Psoas muscle (tissue), 7 donors: ENCODE measurements around the gene KRABD2.

Experiments used
- ATAC-seq, 4 donors: fragments of 200-7000 bp; cut with Tn5 transposase; one replicate each; pipeline ENCODE4 v1.9.1; 2020; ENCODE audit warnings: moderate library complexity in 3 of 4, mild to moderate bottlenecking in 2 of 4
- DNase-seq, 2 donors: peaks; one replicate each; pipeline ENCODE4 v3.0.0-alpha.2; 2020
- H3K27ac ChIP-seq: fragments of 200-600 bp; one replicate; pipeline ENCODE4 v1.8.0; 2022
- H3K27me3 ChIP-seq, 3 donors: fragments of 200-600 bp in 1 of 3; one replicate each; pipeline versions ENCODE4 v1.6.1 to v1.8.0; 2013 to 2022; ENCODE audit warnings: low read length in 2 of 3, mild to moderate bottlenecking in 2 of 3, moderate library complexity in 1 of 3; ENCODE audit not compliant: insufficient read depth in 3 of 3
- H3K36me3 ChIP-seq, 2 donors: fragments of 200-600 bp in 1 of 2; one replicate each; pipeline versions ENCODE4 v1.6.1 to v1.8.0; 2013 to 2022; ENCODE audit warnings: low read depth in 1 of 2, mild to moderate bottlenecking in 1 of 2, moderate library complexity in 1 of 2; ENCODE audit not compliant: insufficient read depth in 1 of 2
- H3K4me1 ChIP-seq: fragments of 200-600 bp; one replicate; pipeline ENCODE4 v1.8.0; 2022
- H3K4me3 ChIP-seq: fragments of 200-600 bp; one replicate; pipeline ENCODE4 v1.8.0; 2022; ENCODE audit warnings: mild to moderate bottlenecking
- H3K9me3 ChIP-seq: fragments of 200-600 bp; one replicate; pipeline ENCODE4 v1.8.0; 2022
- WGBS, 3 donors: extraction: QIAGEN DNeasy Blood & Tissue Kit; methylation state at CpG; one replicate each; pipeline versions ENCODE4 v1.1.6 to v1.1.7; 2013; 5-methylcytosine and 5-hydroxymethylcytosine counted together
- intact Hi-C, 2 donors: fragments of 100-400 bp; cut with DNase I; formaldehyde crosslinking; loops; one replicate each; pipeline versions ENCODE4 v1.11.0 to v1.14.2; 2022
- TF ChIP-seq, protein P1 (sequence below): fragments of 200-600 bp; IDR thresholded peaks from one replicate; pipeline ENCODE4 v1.8.0; 2022; ENCODE audit warnings: antibody characterized with exemption
- donor health status: healthy with polysubstance abuse.
- donor health status: DM: no; HTN: no; CAD: no; lungs with moderate emphysema.
- donor health status: Bipolar disorder and iron deficiency.
- donor health status: healthy.
- donor health status: DM: yes; HTN: yes; CAD: no.
- donor health status: DM: no; HTN: no; CAD: no.
- donor health status: DM: yes; HTN: yes; CAD: no.

The KRABD2 gene

GRCh38 chr17:8376271-8377067 is at the start of gene KRABD2:
Gene KRABD2 (minus strand): TSS chr17:8376704.
- Histone ChIP-seq H3K9me3 (no peaks in the 10 kb centered on the region), H3K4me3 (peak within 1 kb of the TSS; percentile 87), H3K27me3 (no peaks in the 10 kb centered on the region), H3K4me1 (peaks cover 36% of the 10 kb centered on the region), H3K27ac (peak within 1 kb of the TSS; percentile 85), H3K36me3 (peaks cover 12 to 46% of the 10 kb centered on the region in 2 donors)
- 0 to 1% (median 1%) methylated on average over 40 to 41 of the region's 41 CpGs for WGBS, 3 donors
- ATAC-seq (peak; percentile 97 to 99 (median 98)), DNase-seq (peak; percentile 91 to 96)
- TF ChIP-seq, protein P1, sequence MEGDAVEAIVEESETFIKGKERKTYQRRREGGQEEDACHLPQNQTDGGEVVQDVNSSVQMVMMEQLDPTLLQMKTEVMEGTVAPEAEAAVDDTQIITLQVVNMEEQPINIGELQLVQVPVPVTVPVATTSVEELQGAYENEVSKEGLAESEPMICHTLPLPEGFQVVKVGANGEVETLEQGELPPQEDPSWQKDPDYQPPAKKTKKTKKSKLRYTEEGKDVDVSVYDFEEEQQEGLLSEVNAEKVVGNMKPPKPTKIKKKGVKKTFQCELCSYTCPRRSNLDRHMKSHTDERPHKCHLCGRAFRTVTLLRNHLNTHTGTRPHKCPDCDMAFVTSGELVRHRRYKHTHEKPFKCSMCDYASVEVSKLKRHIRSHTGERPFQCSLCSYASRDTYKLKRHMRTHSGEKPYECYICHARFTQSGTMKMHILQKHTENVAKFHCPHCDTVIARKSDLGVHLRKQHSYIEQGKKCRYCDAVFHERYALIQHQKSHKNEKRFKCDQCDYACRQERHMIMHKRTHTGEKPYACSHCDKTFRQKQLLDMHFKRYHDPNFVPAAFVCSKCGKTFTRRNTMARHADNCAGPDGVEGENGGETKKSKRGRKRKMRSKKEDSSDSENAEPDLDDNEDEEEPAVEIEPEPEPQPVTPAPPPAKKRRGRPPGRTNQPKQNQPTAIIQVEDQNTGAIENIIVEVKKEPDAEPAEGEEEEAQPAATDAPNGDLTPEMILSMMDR = peak; percentile 47
- intact Hi-C loops = no loop called here

DNA sequence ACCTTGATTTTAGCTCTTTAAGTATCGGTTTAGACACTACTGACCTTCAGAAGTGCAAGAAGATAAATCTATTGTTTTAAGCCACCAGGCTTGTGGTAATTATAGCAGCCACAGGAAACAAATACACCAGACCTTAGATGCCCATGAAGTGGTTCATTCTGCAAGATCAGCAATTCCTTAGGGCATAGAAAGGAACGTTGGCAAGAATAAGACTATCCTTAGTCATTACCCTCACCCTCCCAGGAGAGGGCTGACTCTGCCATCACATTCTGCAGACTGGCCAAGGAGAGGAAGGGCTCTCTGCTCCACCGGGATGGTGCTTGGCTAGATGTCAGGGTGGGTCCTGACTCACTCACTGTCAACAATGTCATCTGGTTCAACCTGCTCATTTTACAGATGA is 45.1 kb upstream of the KRABD2 start:
- Histone ChIP-seq H3K36me3 (no peaks in the 10 kb centered on the region), H3K27me3 (peaks cover 0 to 24% (median 0%) of the 10 kb centered on the region in 3 donors), H3K4me3 (no peak overlapping the region), H3K9me3 (no peaks in the 10 kb centered on the region), H3K27ac (no peak overlapping the region), H3K4me1 (no peaks in the 10 kb centered on the region)
- no peak for ATAC-seq
- WGBS, 3 donors = 39 to 49% (median 46%) methylated on average over 3 of the region's 3 CpGs
- intact Hi-C loops = no loop called here
- TF ChIP-seq, protein P1 = no peak
- DNase-seq = no peak

GRCh38 chr17:8420041-8420934 is 43.8 kb upstream of the KRABD2 start:
- Histone ChIP-seq H3K36me3 (no peaks in the 10 kb centered on the region), H3K9me3 (no peaks in the 10 kb centered on the region), H3K4me1 (no peaks in the 10 kb centered on the region), H3K27ac (no peak overlapping the region), H3K4me3 (no peak overlapping the region), H3K27me3 (peaks cover 0 to 28% (median 2%) of the 10 kb centered on the region in 3 donors)
- ATAC-seq (peak in 1 of 4 donors; percentile 21), DNase-seq (peak in 1 of 2 donors; percentile 36)
- WGBS, 3 donors = 42 to 50% (median 42%) methylated on average over 5 of the region's 5 CpGs
- TF ChIP-seq, protein P1 = no peak
- intact Hi-C loops = no loop called here

DNA sequence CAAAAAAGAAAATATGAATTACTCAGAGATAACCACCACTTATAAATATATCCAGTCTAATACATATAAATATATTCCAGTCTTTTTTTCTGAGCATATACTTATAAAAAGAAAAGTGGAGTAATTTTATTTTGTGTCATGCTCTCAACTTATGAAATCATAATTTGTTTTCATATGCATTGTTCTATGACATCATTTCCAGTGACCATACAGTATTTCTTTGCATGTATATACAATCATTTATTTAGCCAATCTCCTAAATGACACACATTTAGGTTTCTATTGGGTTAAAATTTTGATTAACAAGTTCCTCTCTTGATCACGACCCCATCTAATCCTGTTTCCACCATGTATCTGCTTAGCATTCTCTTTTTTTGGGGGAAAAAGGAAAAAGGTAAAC is 42.8 kb upstream of the KRABD2 start:
- DNase-seq = no peak
- TF ChIP-seq, protein P1 = no peak
- 42 to 55% (median 45%) methylated on average over 1 of the region's 1 CpG for WGBS, 3 donors
- ATAC-seq = no peak
- Histone ChIP-seq H3K4me1 (no peaks in the 10 kb centered on the region), H3K27me3 (peaks cover 0 to 28% (median 2%) of the 10 kb centered on the region in 3 donors), H3K27ac (no peak overlapping the region), H3K36me3 (no peaks in the 10 kb centered on the region), H3K9me3 (no peaks in the 10 kb centered on the region), H3K4me3 (no peak overlapping the region)
- intact Hi-C loops = no loop called here
